T47D (cell line): Measurements from ENCODE around the gene UMPS.

Source experiments
- DNase-seq, 2 experiments: peaks; one replicate each; pipeline versions ENCODE4 v3.0.0 to v3.0.0-alpha.2; 2011 to 2012; ENCODE audit warnings: low read depth in 1 of 2, low spot score in 1 of 2
- JUND ChIP-seq: IDR thresholded peaks from 2 replicates; pipeline ENCODE4 v1.6.1; 2012; ENCODE audit warnings: low read depth
- in situ Hi-C: cut with HindIII; loops from 2 replicates; pipeline ENCODE4 v1.10.0; 2016; ENCODE audit warnings: low sequenced_read_pairs, low pct_unique_long_range_greater_than_20kb

Gene UMPS

GRCh38 chr3:124761250-124761796, 31.1 kb downstream of the UMPS start:
- TF ChIP-seq JUND, result no peak
- DNase-seq, result peak; percentile 59 to 85
- in situ Hi-C loops, result no loop called here

DNA sequence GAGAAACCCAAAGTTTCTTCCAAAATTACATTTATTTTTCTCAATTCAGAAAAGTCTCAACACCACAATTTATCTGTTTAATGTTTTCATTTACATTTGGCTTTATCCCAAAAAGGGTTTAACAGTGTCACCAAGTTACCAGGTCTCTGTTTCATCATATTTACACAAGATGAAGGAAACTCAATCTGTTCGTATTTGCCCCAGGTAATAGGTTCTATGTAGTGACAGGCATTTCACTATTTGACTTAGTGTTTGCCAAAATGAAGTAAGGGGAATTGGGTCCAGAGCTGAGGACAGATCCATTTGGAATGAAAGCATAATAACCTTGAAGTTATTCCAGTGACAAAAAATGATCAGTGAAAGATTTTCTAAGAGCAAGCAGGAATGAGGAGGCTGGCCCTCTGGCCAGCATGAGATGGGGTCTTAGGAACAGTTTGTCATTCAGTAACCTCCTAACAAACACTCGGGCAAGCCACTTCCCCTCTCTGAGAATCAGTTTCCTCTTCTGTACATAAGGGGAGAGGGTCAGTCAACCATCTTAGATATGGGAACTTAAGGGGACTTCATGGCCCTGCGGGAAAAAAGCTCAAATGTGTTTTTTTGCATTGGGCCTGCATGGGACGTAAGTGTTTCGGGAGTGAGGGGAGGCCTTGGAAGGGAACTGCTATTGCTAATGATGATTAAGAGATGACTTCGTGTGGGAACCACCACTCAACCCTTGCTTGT, 31.8 kb downstream of the UMPS start:
- DNase-seq, result no peak
- TF ChIP-seq JUND, result no peak
- in situ Hi-C loops, result no loop called here

DNA sequence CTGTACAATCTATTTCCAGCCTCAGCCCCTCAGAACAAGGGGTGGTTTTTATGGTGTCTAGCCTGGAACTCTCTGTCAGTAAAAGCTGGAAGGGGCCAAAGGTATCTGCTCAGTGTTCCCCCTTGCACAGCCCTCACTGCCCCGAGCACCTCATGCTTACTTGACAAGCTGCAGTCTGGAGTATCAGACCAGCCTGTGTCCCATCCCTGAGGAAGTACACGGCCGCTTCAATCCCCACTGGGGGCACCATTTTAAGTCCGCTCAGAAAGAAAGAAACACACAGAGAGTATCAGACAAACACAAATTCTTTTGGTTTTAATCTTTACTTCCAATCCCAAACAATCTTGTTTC, 32.4 kb downstream of the UMPS start:
- in situ Hi-C loops, result no loop called here
- TF ChIP-seq JUND, result no peak
- no peak for DNase-seq

- no peak for DNase-seq
- in situ Hi-C loops, result no loop called here
Measured at GRCh38 chr3:124763206-124763605, 33.0 kb downstream of the UMPS start.

DNA sequence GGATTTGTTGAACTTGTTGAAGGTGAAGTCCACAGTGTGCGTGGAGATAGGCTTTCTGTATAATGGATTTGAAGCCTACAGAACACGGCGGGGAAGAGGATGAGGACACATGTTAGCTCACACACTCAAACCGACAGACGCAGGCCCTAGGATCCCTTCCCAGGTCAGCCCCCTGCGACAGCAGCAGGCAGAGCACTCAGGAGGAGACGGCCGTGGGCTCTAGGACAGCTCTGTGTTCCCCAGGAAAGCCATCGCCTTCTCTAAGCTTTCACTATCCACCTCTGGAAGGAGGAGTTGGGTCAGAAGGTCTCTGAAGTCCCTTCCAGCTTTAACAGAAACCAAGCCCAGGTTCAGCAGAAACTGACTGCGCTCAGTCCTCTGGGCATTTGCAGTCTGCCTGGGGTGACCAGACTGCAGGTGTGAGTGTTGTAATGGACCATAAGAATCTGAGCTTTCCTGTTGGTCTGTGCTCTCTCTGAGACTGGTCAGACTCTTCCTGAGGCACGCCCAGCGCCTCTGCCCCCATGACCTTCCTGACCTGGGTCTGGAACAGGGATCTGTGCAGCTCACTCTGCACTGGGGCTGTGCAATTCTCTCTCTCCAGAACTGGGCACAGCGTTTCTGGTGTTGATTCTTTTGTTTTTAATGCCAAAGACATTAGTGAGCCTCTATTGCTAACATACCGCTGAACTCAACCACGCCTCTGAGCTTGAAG, 33.5 kb downstream of the UMPS start:
- TF ChIP-seq JUND, result no peak
- in situ Hi-C loops, result no loop called here

More at GRCh38 chr3:124763206-124763605, 33.0 kb downstream of the UMPS start:
- TF ChIP-seq JUND, result no peak

GRCh38 chr3:124764746-124765145, 34.5 kb downstream of the UMPS start:
- no peak for DNase-seq
- TF ChIP-seq JUND, result no peak
- in situ Hi-C loops, result no loop called here

More for the DNA sequence above, 33.5 kb downstream of the UMPS start:
- DNase-seq, result no peak

DNA sequence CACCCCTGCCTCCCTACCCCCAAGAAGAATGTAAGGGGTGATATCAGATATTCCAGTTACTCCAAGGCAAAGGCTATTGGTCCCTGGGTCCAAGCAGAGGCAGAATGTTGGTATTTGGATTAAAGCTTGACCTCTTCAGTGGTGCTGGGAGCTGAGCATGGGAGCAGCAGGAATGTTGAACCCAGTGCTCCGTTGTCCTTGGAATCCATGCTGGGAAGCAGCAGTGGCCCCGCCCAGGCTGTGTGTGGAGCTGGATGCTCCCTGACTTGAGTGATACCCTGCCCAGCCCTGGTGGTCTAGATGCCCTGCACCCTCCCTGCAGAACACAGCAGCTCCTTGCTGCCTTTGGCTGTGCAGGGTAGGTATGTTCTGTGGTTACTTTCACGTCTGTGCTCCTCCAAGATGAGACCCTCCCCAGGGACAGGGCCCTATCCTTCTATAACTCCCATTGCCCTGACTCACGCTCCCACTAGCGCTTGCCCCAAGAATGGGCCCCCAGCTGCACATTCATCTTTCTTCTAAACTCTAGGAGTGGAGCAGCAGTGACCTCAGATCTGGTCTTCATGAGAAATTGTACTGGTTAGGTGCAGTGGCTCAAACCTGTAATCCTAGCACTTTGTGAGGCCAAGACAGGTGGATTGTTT, 35.1 kb downstream of the UMPS start:
- TF ChIP-seq JUND, result no peak
- no peak for DNase-seq
- in situ Hi-C loops, result no loop called here

- in situ Hi-C loops, result no loop called here
- no peak for DNase-seq
- no peak for TF ChIP-seq JUND
Measured at GRCh38 chr3:124766113-124767095, 36.2 kb downstream of the UMPS start.

GRCh38 chr3:124767264-124767663, 37.0 kb downstream of the UMPS start:
- no peak for DNase-seq
- in situ Hi-C loops, result no loop called here
- no peak for TF ChIP-seq JUND

- in situ Hi-C loops, result no loop called here
- no peak for DNase-seq
- TF ChIP-seq JUND, result no peak
Measured at GRCh38 chr3:124767691-124768090, 37.4 kb downstream of the UMPS start.

- in situ Hi-C loops, result no loop called here
- DNase-seq, result peak; percentile 72
- no peak for TF ChIP-seq JUND
Measured at GRCh38 chr3:124768812-124769211, 38.6 kb downstream of the UMPS start.

GRCh38 chr3:124769462-124769861, 39.2 kb downstream of the UMPS start:
- TF ChIP-seq JUND, result no peak
- in situ Hi-C loops, result no loop called here
- DNase-seq, result no peak
